Breast epithelium (tissue), 3 donors: Measurements from ENCODE around the gene PRDM7.
"Not testable (repeated sequence)": the region's sequence is repeated elsewhere in the genome, so short reads cannot be mapped to it uniquely, and the experiment has no call there.

Source experiments
- POLR2A ChIP-seq: fragments of 450-650 bp; IDR thresholded peaks from one replicate; pipeline ENCODE4 v1.6.1; 2016; ENCODE audit warnings: antibody characterized with exemption, mild to moderate bottlenecking, moderate library complexity
- TF ChIP-seq, protein P1 (sequence below), 3 donors: fragments of 450-650 bp; IDR thresholded peaks; one replicate each; pipeline ENCODE4 v1.5.1; 2016 to 2017; ENCODE audit warnings: antibody characterized with exemption in 3 of 3, mild to moderate bottlenecking in 3 of 3, moderate library complexity in 3 of 3

DNA sequence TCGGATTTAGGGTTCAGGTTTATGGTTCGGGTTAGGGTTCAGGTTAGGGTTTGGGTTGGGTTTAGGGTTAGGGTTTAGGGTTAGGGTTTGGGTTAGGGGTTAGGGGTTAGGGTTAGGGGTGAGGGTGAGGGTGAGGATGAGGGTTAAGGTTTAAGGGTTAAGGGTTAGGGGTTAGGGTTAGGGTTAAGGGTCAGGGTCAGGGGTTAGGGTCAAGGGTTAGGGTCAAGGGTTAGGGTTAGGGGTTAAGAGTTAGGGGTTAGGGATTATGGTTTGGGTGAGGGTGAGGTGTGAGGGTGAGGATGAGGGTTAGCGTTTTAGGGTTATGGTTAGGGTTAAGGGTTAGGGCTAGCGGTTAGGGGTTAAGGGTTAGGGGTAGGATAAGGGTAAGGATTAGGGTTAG, 44.7 kb upstream of the PRDM7 start:
- not testable (repeated sequence) for TF ChIP-seq POLR2A
- TF ChIP-seq, protein P1, sequence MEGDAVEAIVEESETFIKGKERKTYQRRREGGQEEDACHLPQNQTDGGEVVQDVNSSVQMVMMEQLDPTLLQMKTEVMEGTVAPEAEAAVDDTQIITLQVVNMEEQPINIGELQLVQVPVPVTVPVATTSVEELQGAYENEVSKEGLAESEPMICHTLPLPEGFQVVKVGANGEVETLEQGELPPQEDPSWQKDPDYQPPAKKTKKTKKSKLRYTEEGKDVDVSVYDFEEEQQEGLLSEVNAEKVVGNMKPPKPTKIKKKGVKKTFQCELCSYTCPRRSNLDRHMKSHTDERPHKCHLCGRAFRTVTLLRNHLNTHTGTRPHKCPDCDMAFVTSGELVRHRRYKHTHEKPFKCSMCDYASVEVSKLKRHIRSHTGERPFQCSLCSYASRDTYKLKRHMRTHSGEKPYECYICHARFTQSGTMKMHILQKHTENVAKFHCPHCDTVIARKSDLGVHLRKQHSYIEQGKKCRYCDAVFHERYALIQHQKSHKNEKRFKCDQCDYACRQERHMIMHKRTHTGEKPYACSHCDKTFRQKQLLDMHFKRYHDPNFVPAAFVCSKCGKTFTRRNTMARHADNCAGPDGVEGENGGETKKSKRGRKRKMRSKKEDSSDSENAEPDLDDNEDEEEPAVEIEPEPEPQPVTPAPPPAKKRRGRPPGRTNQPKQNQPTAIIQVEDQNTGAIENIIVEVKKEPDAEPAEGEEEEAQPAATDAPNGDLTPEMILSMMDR (IDR thresholded peaks at IDR 0.05): not testable (repeated sequence)
